GM23248 (cell line): ENCODE data around the gene LGR5.

Source experiments
- EZH2 ChIP-seq: fragments of 200-600 bp; sonication (generic); IDR thresholded peaks from 2 replicates; pipeline ENCODE4 v1.6.1; 2018; ENCODE audit warnings: antibody characterized with exemption, mild to moderate bottlenecking; ENCODE audit not compliant: insufficient read depth, poor library complexity, severe bottlenecking
- EZH2phosphoT487 ChIP-seq: fragments of 200-600 bp; sonication (generic); IDR thresholded peaks from 2 replicates; pipeline ENCODE4 v1.6.1; 2018; ENCODE audit warnings: antibody characterized with exemption, moderate library complexity, mild to moderate bottlenecking, low read depth; ENCODE audit not compliant: insufficient read depth

GRCh38 chr12:71548893-71549292 lies 109.3 kb downstream of the LGR5 start:
- TF ChIP-seq EZH2phosphoT487 = no peak
- no peak for TF ChIP-seq EZH2
